GM20431 (cell line): ENCODE measurements around the gene CHCHD10.

ENCODE experiments used
- in situ Hi-C: fragments of 300-500 bp; cut with MseI, MboI; formaldehyde crosslinking; loops from one replicate; pipeline ENCODE4 v1.15.0; 2020; ENCODE audit warnings: low sequenced_read_pairs; ENCODE audit not compliant: unreplicated experiment

The CHCHD10 gene

GRCh38 chr22:23774114-23774921 lies 6.5 kb upstream of the CHCHD10 start:
- in situ Hi-C loops, result no loop called here

GRCh38 chr22:23773483-23774113 lies 5.8 kb upstream of the CHCHD10 start:
- in situ Hi-C loops, result no loop called here

- in situ Hi-C loops, result no loop called here
Observed at GRCh38 chr22:23772649-23773473, 5.1 kb upstream of the CHCHD10 start, which contains the start of gene MMP11. TSS of gene MMP11 (plus strand) at chr22:23772849. CDS start at chr22:23772871, 22 bp downstream.

GRCh38 chr22:23772315-23772648 lies 4.5 kb upstream of the CHCHD10 start:
- in situ Hi-C loops, result no loop called here

GRCh38 chr22:23769321-23769965 lies 1.7 kb upstream of the CHCHD10 start:
- in situ Hi-C loops, result no loop called here

- in situ Hi-C loops, result no loop called here
Observed at GRCh38 chr22:23767303-23767672, 484 bp downstream of the CHCHD10 start.

GRCh38 chr22:23764899-23765881 lies 2.6 kb downstream of the CHCHD10 start:
- in situ Hi-C loops, result no loop called here

- in situ Hi-C loops, result no loop called here
Observed at GRCh38 chr22:23763954-23764353, 3.8 kb downstream of the CHCHD10 start.

- in situ Hi-C loops, result no loop called here
Observed at GRCh38 chr22:23763579-23763945, 4.2 kb downstream of the CHCHD10 start.

GRCh38 chr22:23762842-23763578 lies 4.8 kb downstream of the CHCHD10 start, which contains the start of gene C22orf15:
TSS of gene C22orf15 (plus strand) at chr22:23762990. CDS start at chr22:23763307, 317 bp downstream.
- in situ Hi-C loops, result no loop called here

- in situ Hi-C loops, result no loop called here
Observed at GRCh38 chr22:23760056-23760455, 7.7 kb downstream of the CHCHD10 start.

GRCh38 chr22:23759566-23759965 lies 8.2 kb downstream of the CHCHD10 start:
- in situ Hi-C loops, result no loop called here

GRCh38 chr22:23756891-23757290 lies 10.9 kb downstream of the CHCHD10 start:
- in situ Hi-C loops, result no loop called here

GRCh38 chr22:23755711-23756110 lies 12.1 kb downstream of the CHCHD10 start:
- in situ Hi-C loops, result no loop called here

- in situ Hi-C loops, result no loop called here
Observed at GRCh38 chr22:23754980-23755636, 12.7 kb downstream of the CHCHD10 start.

- in situ Hi-C loops, result no loop called here
Observed at GRCh38 chr22:23754220-23754919, 13.4 kb downstream of the CHCHD10 start, which contains the start of gene VPREB3. TSS of gene VPREB3 (minus strand) at chr22:23754425. CDS start at chr22:23754363, 62 bp downstream.

GRCh38 chr22:23753385-23753784 lies 14.4 kb downstream of the CHCHD10 start:
- in situ Hi-C loops, result no loop called here
